ENCODE measurements around the gene ZCCHC14. TPM values are rescaled to one million over a fixed set of nuclear protein-coding genes. Genes with fewer than 3 reads are reported as not detected.

Gene ZCCHC14
- polyA plus RNA-seq, 2 of the 4 experiments (the other 2 are of a cell fraction) = 3.8 to 7.3 TPM

DNA sequence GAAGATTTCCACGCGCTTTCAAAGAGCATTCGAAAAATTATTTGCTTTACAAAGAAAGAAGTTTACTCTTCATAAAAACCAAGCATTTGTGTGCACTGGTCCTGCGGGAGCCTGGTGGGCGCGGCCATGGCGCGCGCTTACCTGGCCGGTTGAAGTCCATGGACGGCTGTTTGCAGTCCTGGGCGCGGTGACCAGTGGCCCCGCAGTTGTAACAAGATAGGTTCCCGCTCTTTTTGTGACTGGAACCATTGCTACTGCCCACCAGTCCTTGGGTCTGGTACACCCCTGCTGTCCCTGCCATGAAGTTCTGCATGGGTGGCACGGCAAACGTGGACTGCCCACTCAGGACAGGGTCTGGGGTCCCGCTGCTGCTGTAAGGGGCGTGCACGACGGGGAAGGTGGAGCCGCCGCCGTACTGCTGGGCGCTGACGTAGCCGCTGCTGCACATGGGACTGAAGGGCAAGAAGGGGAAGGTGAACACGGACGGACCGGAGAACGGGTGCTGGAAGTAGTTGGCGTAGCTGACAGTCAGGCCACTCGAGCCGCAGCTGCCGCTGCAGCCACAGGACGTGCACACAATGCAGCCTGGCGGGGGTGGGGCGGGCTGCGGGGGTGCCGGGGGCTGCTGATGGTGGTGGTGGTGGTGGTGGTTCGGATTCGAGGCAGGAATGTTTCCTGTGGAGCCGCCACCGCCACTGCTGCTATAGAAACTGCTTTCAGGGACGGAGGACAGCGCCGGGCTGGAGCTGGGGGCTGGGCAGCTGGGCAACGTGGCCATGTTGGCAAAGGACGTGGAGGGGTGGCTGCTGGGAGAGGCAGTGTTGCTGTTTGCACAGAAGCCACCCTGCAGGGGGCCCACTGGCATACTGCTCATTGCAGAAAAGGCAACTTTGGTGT is 81.2 kb downstream of the ZCCHC14 start:
- CTCF ChIA-PET = interaction anchor here (0.9 to 2.0 kb wide), 4 partner anchors 17 to 225 kb away, joined by 3 to 23 read pairs (median 4); no protein-coding TSS in a partner anchor
- TF ChIP-seq, protein P1, sequence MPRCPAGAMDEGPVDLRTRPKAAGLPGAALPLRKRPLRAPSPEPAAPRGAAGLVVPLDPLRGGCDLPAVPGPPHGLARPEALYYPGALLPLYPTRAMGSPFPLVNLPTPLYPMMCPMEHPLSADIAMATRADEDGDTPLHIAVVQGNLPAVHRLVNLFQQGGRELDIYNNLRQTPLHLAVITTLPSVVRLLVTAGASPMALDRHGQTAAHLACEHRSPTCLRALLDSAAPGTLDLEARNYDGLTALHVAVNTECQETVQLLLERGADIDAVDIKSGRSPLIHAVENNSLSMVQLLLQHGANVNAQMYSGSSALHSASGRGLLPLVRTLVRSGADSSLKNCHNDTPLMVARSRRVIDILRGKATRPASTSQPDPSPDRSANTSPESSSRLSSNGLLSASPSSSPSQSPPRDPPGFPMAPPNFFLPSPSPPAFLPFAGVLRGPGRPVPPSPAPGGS (IDR thresholded peaks at IDR 0.05) = no peak
- TF ChIP-seq RCOR1 (IDR thresholded peaks at IDR 0.05; ENCODE audit: low read depth, low read length) (no peak), JUN (IDR thresholded peaks at IDR 0.05) (no peak)

DNA sequence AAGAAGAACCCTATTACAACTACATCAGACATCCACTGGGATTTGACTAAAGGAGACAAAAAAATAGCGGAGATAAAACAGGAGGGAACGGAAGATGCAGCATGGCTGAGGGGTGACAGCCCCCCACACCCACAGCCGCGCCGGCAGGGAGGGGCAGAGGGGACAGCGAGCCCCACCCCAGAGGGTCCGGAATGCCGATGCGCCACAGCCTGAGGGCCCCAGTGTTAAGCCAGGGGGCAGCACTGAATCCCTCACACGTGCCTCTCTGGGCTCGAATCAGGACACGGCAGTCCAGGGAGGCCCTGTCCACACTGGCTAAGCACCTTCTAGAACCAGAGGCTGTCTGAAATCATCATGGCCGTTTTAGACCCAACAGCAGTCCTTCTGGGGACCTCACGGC is 81.9 kb downstream of the ZCCHC14 start:
- ATAC-seq (peak in 1 of 2 experiments; percentile 32; a peak in 2 of 6 replicates), FAIRE-seq (no peak), DNase-seq (ENCODE audit: low read depth in 1 of 2, low spot score in 1 of 2) (no peak)
- Histone ChIP-seq H3K4me3 (no peak overlapping the region), H3K4me1 (no peaks in the 10 kb centered on the region), H3K27ac (no peak overlapping the region), H3K9me3 (no peaks in the 10 kb centered on the region), H3K4me2 (no peak overlapping the region)
- ChIA-PET POLR2A (no interaction called here), CTCF (interaction anchor here (1.7 kb wide), 1 partner anchor 225 kb away, joined by 12 read pairs; no protein-coding TSS in a partner anchor)
- TF ChIP-seq FOSB (CRISPR knock-in tag; IDR thresholded peaks at IDR 0.05) (no peak), KDM1A (IDR thresholded peaks at IDR 0.05; ENCODE audit: low read depth) (no peak), PHF8 (IDR thresholded peaks at IDR 0.05; ENCODE audit: borderline replicate concordance, low read depth) (no peak), BHLHE40 (IDR thresholded peaks at IDR 0.05; ENCODE audit: low read depth, low read length) (no peak)
- TF ChIP-seq, protein P2, sequence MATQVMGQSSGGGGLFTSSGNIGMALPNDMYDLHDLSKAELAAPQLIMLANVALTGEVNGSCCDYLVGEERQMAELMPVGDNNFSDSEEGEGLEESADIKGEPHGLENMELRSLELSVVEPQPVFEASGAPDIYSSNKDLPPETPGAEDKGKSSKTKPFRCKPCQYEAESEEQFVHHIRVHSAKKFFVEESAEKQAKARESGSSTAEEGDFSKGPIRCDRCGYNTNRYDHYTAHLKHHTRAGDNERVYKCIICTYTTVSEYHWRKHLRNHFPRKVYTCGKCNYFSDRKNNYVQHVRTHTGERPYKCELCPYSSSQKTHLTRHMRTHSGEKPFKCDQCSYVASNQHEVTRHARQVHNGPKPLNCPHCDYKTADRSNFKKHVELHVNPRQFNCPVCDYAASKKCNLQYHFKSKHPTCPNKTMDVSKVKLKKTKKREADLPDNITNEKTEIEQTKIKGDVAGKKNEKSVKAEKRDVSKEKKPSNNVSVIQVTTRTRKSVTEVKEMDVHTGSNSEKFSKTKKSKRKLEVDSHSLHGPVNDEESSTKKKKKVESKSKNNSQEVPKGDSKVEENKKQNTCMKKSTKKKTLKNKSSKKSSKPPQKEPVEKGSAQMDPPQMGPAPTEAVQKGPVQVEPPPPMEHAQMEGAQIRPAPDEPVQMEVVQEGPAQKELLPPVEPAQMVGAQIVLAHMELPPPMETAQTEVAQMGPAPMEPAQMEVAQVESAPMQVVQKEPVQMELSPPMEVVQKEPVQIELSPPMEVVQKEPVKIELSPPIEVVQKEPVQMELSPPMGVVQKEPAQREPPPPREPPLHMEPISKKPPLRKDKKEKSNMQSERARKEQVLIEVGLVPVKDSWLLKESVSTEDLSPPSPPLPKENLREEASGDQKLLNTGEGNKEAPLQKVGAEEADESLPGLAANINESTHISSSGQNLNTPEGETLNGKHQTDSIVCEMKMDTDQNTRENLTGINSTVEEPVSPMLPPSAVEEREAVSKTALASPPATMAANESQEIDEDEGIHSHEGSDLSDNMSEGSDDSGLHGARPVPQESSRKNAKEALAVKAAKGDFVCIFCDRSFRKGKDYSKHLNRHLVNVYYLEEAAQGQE (IDR thresholded peaks at IDR 0.05) = no peak
- WGBS (ENCODE audit: missing lambda C conversion rate) = 88% methylated on average over 14 of the region's 14 CpGs

More for the DNA sequence above, 81.2 kb downstream of the ZCCHC14 start:
- FAIRE-seq = no peak
- Histone ChIP-seq H3K27ac (no peak overlapping the region), H3K4me1 (no peaks in the 10 kb centered on the region), H3K4me3 (no peak overlapping the region), H3K9me3 (no peaks in the 10 kb centered on the region), H3K4me2 (no peak overlapping the region)
- POLR2A ChIA-PET = no interaction called here
- ATAC-seq = no peak
- 92% methylated on average over 40 of the region's 49 CpGs for WGBS (ENCODE audit: missing lambda C conversion rate)
- DNase-seq (ENCODE audit: low read depth in 1 of 2, low spot score in 1 of 2) = no peak

DNA sequence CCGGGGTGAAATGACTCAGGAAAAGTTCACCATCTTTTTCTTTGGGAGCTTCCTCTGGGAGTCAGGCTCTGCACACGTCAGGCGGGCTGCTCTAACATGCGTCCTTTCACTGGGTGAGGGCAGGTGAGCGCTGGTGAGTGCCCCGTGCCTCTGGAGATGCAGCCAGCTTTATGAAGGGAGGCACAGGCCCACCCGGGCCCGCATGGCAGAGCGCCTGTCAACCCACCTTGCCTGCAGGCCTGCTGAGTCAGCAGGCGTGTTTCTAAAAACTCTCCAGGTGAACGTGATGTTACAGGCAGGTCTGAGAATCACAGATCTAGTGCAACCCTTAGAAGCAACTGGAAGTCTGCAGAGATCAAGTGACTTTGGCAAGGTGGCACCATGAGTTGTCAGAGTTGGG is 82.3 kb downstream of the ZCCHC14 start:
- no peak overlapping the region for H3K27ac ChIP-seq
- no peak for FAIRE-seq
- WGBS (ENCODE audit: missing lambda C conversion rate) = 91% methylated on average over 11 of the region's 11 CpGs
- CTCF ChIA-PET = interaction anchor here (1.0 to 1.7 kb wide), 2 partner anchors 161 to 225 kb away, joined by 3 to 12 read pairs; no protein-coding TSS in a partner anchor
- ATAC-seq = no peak
- DNase-seq (ENCODE audit: low read depth in 1 of 2, low spot score in 1 of 2) = no peak
- TF ChIP-seq MAFK (IDR thresholded peaks at IDR 0.05; ENCODE audit: partially characterized antibody) = peak; percentile 77
- no peak for TF ChIP-seq FOSL2 (IDR thresholded peaks at IDR 0.05)
- no peak for TF ChIP-seq FOSL2 (CRISPR knock-in tag; IDR thresholded peaks at IDR 0.05)
- TF ChIP-seq, protein P3, sequence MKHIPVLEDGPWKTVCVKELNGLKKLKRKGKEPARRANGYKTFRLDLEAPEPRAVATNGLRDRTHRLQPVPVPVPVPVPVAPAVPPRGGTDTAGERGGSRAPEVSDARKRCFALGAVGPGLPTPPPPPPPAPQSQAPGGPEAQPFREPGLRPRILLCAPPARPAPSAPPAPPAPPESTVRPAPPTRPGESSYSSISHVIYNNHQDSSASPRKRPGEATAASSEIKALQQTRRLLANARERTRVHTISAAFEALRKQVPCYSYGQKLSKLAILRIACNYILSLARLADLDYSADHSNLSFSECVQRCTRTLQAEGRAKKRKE (CRISPR knock-in tag; IDR thresholded peaks at IDR 0.05; ENCODE audit: low read depth) = no peak
- no peak for TF ChIP-seq NR3C1 (IDR thresholded peaks at IDR 0.05)
- TF ChIP-seq, protein P1 (IDR thresholded peaks at IDR 0.05) = no peak
- POLR2A ChIA-PET = no interaction called here
- H3K4me2 ChIP-seq = no peak overlapping the region
- no peaks in the 10 kb centered on the region for H3K9me3 ChIP-seq
- no peaks in the 10 kb centered on the region for H3K4me1 ChIP-seq
- no peak overlapping the region for H3K4me3 ChIP-seq

Measured in A549 (cell line).